ENCODE results near the gene LRRTM4. TPM values are rescaled to one million over a fixed set of nuclear protein-coding genes. Genes with fewer than 3 reads are reported as not detected.
"Not testable (repeated sequence)": the region's sequence is repeated elsewhere in the genome, so short reads cannot be mapped to it uniquely, and the experiment has no call there.

LRRTM4 gene
- polyA plus RNA-seq, 1 donor (not counting 4 experiments of a cell fraction or from before 2014, with no cell fraction given): not detected

DNA sequence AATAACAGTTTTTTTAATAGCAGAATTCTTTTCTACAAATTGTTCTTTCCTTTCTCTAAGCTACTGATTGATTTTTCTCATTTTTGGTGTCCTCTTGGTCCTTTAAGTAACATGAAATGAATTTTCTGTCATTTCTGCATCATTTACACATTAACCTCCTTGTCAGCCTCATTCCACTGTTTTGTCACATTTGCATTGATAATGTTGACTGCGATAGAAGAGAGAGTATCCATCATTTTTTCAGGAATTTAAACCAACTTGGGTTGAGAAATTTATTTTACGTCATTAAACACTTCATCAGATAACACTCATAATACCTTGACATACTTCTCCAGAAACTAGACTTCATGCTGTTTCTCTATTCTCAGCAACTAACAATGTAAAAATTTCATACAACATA lies 422.2 kb downstream of the LRRTM4 start:
- Histone ChIP-seq H3K9me3 (ENCODE audit: control insufficient read depth, low read depth, low read length) (no peaks in the 10 kb centered on the region), H3K27me3 (ENCODE audit: control insufficient read depth, extremely low read depth, insufficient read depth, low read length) (no peaks in the 10 kb centered on the region), H3K27ac (ENCODE audit: control insufficient read depth, insufficient read depth, low read length) (no peak overlapping the region), H3K9ac (ENCODE audit: control insufficient read depth, extremely low read depth, insufficient read depth, low read length) (no peak overlapping the region), H2AFZ (ENCODE audit: control insufficient read depth, low read length) (no peak overlapping the region), H4K20me1 (ENCODE audit: control insufficient read depth, extremely low read depth, insufficient read depth, low read length) (no peaks in the 10 kb centered on the region), H3K4me1 (ENCODE audit: control insufficient read depth, extremely low read depth, insufficient read depth, low read length) (no peaks in the 10 kb centered on the region), H3K79me2 (ENCODE audit: control insufficient read depth, insufficient read depth, low read length) (no peaks in the 10 kb centered on the region), H3K4me2 (ENCODE audit: control insufficient read depth, extremely low read depth, insufficient read depth, low read depth, low read length) (no peak overlapping the region), H3K9me1 (ENCODE audit: control insufficient read depth, extremely low read depth, insufficient read depth, low read length) (no peaks in the 10 kb centered on the region), H3K36me3 (ENCODE audit: control insufficient read depth in 2 of 2, extremely low read depth in 1 of 2, insufficient read depth in 2 of 2, low read length in 2 of 2) (no peaks in the 10 kb centered on the region), H3K4me3 (ENCODE audit: control insufficient read depth in 2 of 3, extremely low read depth in 1 of 3, insufficient read depth in 2 of 3, low read depth in 1 of 3, low read length in 3 of 3) (no peak overlapping the region)
- no peak for DNase-seq (ENCODE audit: low read depth, low spot score)
- FAIRE-seq: no peak
- dilution Hi-C loops (cut with MboI; ENCODE audit: extremely low pct_ligation_motif_present, low sequenced_read_pairs): no loop called here
- TF ChIP-seq, protein P1, sequence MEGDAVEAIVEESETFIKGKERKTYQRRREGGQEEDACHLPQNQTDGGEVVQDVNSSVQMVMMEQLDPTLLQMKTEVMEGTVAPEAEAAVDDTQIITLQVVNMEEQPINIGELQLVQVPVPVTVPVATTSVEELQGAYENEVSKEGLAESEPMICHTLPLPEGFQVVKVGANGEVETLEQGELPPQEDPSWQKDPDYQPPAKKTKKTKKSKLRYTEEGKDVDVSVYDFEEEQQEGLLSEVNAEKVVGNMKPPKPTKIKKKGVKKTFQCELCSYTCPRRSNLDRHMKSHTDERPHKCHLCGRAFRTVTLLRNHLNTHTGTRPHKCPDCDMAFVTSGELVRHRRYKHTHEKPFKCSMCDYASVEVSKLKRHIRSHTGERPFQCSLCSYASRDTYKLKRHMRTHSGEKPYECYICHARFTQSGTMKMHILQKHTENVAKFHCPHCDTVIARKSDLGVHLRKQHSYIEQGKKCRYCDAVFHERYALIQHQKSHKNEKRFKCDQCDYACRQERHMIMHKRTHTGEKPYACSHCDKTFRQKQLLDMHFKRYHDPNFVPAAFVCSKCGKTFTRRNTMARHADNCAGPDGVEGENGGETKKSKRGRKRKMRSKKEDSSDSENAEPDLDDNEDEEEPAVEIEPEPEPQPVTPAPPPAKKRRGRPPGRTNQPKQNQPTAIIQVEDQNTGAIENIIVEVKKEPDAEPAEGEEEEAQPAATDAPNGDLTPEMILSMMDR (optimal IDR thresholded peaks at IDR 0.05 in 1 of 3, IDR thresholded peaks at IDR 0.05 in 1 of 3, conservative IDR thresholded peaks at IDR 0.05 in 1 of 3; ENCODE audit: extremely low read depth in 1 of 3, insufficient read depth in 2 of 3, low read length in 3 of 3): no peak
- no peak for TF ChIP-seq EZH2 (IDR thresholded peaks at IDR 0.05; ENCODE audit: low read length)

DNA sequence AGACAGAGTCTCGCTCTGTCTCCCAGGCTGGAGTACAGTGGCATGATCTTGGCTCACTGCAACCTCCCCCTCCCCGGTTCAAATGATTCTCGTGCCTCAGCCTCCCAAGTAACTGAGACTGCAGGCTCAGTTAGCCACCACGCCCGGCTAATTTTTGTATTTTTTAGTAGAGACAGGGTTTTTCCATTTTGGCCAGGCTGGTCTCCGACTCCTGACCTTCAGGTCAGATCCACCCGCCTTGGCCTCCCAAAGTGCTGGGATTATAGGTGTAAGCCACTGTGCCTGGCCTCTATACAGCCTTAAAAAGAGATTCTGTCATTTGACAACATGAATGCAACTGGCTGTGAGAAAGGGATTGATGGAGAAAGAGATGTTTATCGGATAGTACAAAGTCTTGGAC lies 426.7 kb downstream of the LRRTM4 start:
- dilution Hi-C loops (cut with MboI; ENCODE audit: extremely low pct_ligation_motif_present, low sequenced_read_pairs); H3K9me1 ChIP-seq (ENCODE audit: control insufficient read depth, extremely low read depth, insufficient read depth, low read length); H3K4me2 ChIP-seq (ENCODE audit: control insufficient read depth, extremely low read depth, insufficient read depth, low read depth, low read length); H3K27me3 ChIP-seq (ENCODE audit: control insufficient read depth, extremely low read depth, insufficient read depth, low read length); H3K9ac ChIP-seq (ENCODE audit: control insufficient read depth, extremely low read depth, insufficient read depth, low read length); FAIRE-seq; DNase-seq (ENCODE audit: low read depth, low spot score); H3K9me3 ChIP-seq (ENCODE audit: control insufficient read depth, low read depth, low read length); H4K20me1 ChIP-seq (ENCODE audit: control insufficient read depth, extremely low read depth, insufficient read depth, low read length); H2AFZ ChIP-seq (ENCODE audit: control insufficient read depth, low read length); H3K79me2 ChIP-seq (ENCODE audit: control insufficient read depth, insufficient read depth, low read length); H3K27ac ChIP-seq (ENCODE audit: control insufficient read depth, insufficient read depth, low read length); H3K4me1 ChIP-seq (ENCODE audit: control insufficient read depth, extremely low read depth, insufficient read depth, low read length); H3K36me3 ChIP-seq (ENCODE audit: control insufficient read depth in 2 of 2, extremely low read depth in 1 of 2, insufficient read depth in 2 of 2, low read length in 2 of 2); H3K4me3 ChIP-seq (ENCODE audit: control insufficient read depth in 2 of 3, extremely low read depth in 1 of 3, insufficient read depth in 2 of 3, low read depth in 1 of 3, low read length in 3 of 3): not testable (repeated sequence)

DNA sequence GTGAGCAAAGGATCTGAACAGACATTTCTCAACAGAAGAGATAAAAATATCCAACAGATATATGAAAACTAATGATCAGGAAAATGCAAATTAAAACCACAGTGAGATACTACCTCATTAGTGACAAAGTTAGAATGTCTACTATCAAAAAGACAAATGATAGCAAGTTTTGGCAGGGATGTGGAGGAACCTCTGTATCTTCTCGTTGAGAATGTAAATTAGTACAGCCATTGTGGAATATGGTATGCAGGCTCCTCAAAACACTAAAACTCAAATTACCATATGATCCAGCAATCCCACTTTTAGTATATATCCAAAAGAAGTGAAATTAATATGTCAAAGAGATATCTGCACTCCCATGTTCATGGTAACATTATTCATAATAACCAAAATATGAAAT lies 427.1 kb downstream of the LRRTM4 start:
- no peak overlapping the region for H2AFZ ChIP-seq (ENCODE audit: control insufficient read depth, low read length)
- DNase-seq (ENCODE audit: low read depth, low spot score) (no peak), FAIRE-seq (no peak)
- no peaks in the 10 kb centered on the region for H4K20me1 ChIP-seq (ENCODE audit: control insufficient read depth, extremely low read depth, insufficient read depth, low read length)
- dilution Hi-C loops (cut with MboI; ENCODE audit: extremely low pct_ligation_motif_present, low sequenced_read_pairs): no loop called here
- H3K79me2 ChIP-seq (ENCODE audit: control insufficient read depth, insufficient read depth, low read length): no peaks in the 10 kb centered on the region
- no peak overlapping the region for H3K27ac ChIP-seq (ENCODE audit: control insufficient read depth, insufficient read depth, low read length)
- TF ChIP-seq, protein P1 (optimal IDR thresholded peaks at IDR 0.05 in 1 of 3, IDR thresholded peaks at IDR 0.05 in 1 of 3, conservative IDR thresholded peaks at IDR 0.05 in 1 of 3; ENCODE audit: extremely low read depth in 1 of 3, insufficient read depth in 2 of 3, low read length in 3 of 3): no peak
- TF ChIP-seq EZH2 (IDR thresholded peaks at IDR 0.05; ENCODE audit: low read length): no peak
- no peaks in the 10 kb centered on the region for H3K9me3 ChIP-seq (ENCODE audit: control insufficient read depth, low read depth, low read length)
- no peak overlapping the region for H3K4me3 ChIP-seq (ENCODE audit: control insufficient read depth in 2 of 3, extremely low read depth in 1 of 3, insufficient read depth in 2 of 3, low read depth in 1 of 3, low read length in 3 of 3)
- no peak overlapping the region for H3K9ac ChIP-seq (ENCODE audit: control insufficient read depth, extremely low read depth, insufficient read depth, low read length)
- H3K4me1 ChIP-seq (ENCODE audit: control insufficient read depth, extremely low read depth, insufficient read depth, low read length): no peaks in the 10 kb centered on the region
- H3K4me2 ChIP-seq (ENCODE audit: control insufficient read depth, extremely low read depth, insufficient read depth, low read depth, low read length): no peak overlapping the region
- H3K9me1 ChIP-seq (ENCODE audit: control insufficient read depth, extremely low read depth, insufficient read depth, low read length): no peaks in the 10 kb centered on the region
- H3K27me3 ChIP-seq (ENCODE audit: control insufficient read depth, extremely low read depth, insufficient read depth, low read length): no peaks in the 10 kb centered on the region
- H3K36me3 ChIP-seq (ENCODE audit: control insufficient read depth in 2 of 2, extremely low read depth in 1 of 2, insufficient read depth in 2 of 2, low read length in 2 of 2): no peaks in the 10 kb centered on the region

DNA sequence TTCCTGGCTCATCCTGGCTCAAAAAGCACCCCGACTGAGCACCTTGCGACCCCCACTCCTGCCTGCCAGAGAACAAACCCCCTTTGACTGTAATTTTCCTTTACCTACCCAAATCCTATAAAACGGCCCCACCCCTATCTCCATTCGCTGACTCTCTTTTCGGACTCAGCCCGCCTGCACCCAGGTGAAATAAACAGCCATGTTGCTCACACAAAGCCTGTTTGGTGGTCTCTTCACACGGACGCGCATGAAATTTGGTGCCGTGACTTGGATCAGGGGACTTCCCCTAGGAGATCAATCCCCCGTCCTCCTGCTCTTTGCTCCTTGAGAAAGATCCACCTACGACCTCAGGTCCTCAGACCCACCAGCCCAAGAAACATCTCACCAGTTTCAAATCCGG lies 433.8 kb downstream of the LRRTM4 start:
- H3K4me3 ChIP-seq (ENCODE audit: control insufficient read depth in 2 of 3, extremely low read depth in 1 of 3, insufficient read depth in 2 of 3, low read depth in 1 of 3, low read length in 3 of 3); DNase-seq (ENCODE audit: low read depth, low spot score); H3K9me1 ChIP-seq (ENCODE audit: control insufficient read depth, extremely low read depth, insufficient read depth, low read length); H3K9ac ChIP-seq (ENCODE audit: control insufficient read depth, extremely low read depth, insufficient read depth, low read length); H3K27ac ChIP-seq (ENCODE audit: control insufficient read depth, insufficient read depth, low read length); H3K36me3 ChIP-seq (ENCODE audit: control insufficient read depth in 2 of 2, extremely low read depth in 1 of 2, insufficient read depth in 2 of 2, low read length in 2 of 2); dilution Hi-C loops (cut with MboI; ENCODE audit: extremely low pct_ligation_motif_present, low sequenced_read_pairs); H4K20me1 ChIP-seq (ENCODE audit: control insufficient read depth, extremely low read depth, insufficient read depth, low read length); H3K4me1 ChIP-seq (ENCODE audit: control insufficient read depth, extremely low read depth, insufficient read depth, low read length); H2AFZ ChIP-seq (ENCODE audit: control insufficient read depth, low read length); H3K4me2 ChIP-seq (ENCODE audit: control insufficient read depth, extremely low read depth, insufficient read depth, low read depth, low read length); FAIRE-seq; H3K79me2 ChIP-seq (ENCODE audit: control insufficient read depth, insufficient read depth, low read length); H3K27me3 ChIP-seq (ENCODE audit: control insufficient read depth, extremely low read depth, insufficient read depth, low read length); H3K9me3 ChIP-seq (ENCODE audit: control insufficient read depth, low read depth, low read length): not testable (repeated sequence)
